Esophagus squamous epithelium (tissue), 4 donors: ENCODE results near the gene MTSS2.

Source experiments
- POLR2A ChIP-seq, 4 donors: fragments of 450-650 bp; IDR thresholded peaks; one replicate each; pipeline ENCODE4 v1.6.1; 2017; ENCODE audit warnings: antibody characterized with exemption in 4 of 4, mild to moderate bottlenecking in 4 of 4, moderate library complexity in 3 of 4
- TF ChIP-seq, protein P1 (sequence below), 6 experiments: fragments of 450-650 bp in 4 of 6; fragments of 200-600 bp in 2 of 6; sonication (generic) in 2 of 6; IDR thresholded peaks; one replicate each; pipeline ENCODE4 v1.5.1; 2016 to 2019; ENCODE audit warnings: antibody characterized with exemption in 6 of 6, mild to moderate bottlenecking in 4 of 6, moderate library complexity in 4 of 6

DNA sequence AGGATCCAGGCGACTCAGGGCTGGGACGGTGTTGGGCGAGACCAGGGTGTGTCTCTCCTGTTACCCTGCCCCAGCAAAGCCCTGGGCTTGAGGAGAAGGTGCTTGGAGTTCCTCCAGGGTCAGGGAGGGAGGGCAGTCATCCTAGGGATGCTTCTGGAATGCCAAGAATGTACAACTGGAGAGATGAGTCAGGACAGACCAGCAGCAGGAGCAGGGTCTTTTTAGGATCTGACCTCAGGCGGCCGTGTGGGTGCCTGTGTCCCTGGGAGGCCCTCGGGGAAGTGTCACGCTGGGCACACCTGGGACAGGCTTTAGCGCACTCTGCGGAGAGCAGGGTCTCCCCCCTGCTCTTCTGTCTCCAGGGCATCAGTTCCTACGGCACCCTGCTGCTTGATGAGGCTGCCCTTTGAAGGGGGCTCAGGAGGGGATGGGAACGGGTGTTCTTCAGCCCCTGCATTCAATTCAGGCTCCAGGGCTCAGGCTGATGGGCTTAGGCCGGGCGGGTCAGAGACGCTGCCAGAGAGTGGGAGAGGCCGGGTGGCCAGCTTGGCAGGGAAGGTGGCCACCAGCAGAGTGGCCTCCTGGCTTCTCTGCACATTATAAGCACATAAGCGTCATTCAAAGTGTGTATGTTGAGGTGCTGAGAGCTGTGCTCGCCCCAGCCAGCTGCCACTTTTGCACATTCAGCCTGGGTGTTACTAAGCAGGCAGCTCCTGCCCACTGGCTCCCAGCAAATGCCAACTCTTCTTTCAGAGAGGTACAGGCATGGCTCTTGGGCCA lies 8.4 kb upstream of the MTSS2 start:
- TF ChIP-seq, protein P1, sequence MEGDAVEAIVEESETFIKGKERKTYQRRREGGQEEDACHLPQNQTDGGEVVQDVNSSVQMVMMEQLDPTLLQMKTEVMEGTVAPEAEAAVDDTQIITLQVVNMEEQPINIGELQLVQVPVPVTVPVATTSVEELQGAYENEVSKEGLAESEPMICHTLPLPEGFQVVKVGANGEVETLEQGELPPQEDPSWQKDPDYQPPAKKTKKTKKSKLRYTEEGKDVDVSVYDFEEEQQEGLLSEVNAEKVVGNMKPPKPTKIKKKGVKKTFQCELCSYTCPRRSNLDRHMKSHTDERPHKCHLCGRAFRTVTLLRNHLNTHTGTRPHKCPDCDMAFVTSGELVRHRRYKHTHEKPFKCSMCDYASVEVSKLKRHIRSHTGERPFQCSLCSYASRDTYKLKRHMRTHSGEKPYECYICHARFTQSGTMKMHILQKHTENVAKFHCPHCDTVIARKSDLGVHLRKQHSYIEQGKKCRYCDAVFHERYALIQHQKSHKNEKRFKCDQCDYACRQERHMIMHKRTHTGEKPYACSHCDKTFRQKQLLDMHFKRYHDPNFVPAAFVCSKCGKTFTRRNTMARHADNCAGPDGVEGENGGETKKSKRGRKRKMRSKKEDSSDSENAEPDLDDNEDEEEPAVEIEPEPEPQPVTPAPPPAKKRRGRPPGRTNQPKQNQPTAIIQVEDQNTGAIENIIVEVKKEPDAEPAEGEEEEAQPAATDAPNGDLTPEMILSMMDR (IDR thresholded peaks at IDR 0.05): no peak
- TF ChIP-seq POLR2A (IDR thresholded peaks at IDR 0.05): no peak
